Amniotic stem cell (primary cell): Measurements from ENCODE around the gene MIOS.
"Not testable (repeated sequence)": the region's sequence is repeated elsewhere in the genome, so short reads cannot be mapped to it uniquely, and the experiment has no call there.

ENCODE experiments used
- DNase-seq: peaks from one replicate; lab custom pipeline; 2025; lab: John Stamatoyannopoulos, UW

The MIOS gene

DNA sequence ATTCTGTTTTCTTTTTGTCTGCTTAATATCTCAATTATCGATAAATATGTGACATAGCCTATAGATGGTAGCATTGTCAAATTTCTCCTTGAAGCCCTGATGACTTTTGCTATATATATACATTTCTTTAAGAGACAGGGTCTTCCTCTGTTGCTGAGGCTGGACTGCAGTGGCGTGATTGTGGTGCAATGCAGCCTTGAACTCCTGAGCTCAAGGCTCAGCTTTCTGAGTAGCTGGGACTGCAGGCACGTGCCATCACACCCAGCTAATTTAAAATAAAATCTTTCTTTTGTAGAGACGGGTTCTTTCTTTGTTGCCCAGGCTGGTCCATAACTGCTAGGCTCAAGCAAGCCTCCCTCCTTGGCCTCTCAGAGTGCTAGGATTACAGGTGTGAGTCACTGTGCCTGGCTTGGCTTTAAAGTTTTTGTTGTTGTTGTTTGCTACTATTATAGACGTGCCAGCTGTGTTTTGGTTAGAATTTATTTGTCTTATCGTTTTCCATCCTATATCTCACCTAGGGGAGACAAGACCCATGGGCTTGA lies 80.9 kb downstream of the MIOS start:
- no peak for DNase-seq

DNA sequence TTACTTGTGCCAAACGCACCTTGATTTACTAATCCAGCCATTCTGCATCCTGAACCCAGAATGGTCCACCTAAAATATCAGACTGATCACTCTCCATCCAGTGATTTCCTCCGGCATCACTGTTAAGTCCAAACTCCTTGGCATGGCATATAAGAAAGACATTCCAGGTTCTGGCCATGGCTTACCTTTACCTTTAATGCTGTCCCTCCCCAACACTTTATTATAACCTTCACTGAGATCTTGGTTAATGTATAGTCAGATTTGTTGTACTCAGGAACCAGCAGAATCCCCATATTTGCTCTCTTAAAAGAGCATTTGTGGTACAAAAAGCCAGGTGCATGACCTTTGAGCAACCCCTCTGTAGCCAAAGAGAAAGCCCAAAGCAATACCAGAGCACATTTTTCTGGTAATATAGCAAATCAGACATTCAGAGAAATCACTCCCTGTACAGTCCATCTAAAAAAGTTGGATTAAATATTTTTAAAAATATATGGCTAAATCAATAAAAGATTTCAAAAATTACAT lies 84.1 kb downstream of the MIOS start:
- DNase-seq: no peak

DNA sequence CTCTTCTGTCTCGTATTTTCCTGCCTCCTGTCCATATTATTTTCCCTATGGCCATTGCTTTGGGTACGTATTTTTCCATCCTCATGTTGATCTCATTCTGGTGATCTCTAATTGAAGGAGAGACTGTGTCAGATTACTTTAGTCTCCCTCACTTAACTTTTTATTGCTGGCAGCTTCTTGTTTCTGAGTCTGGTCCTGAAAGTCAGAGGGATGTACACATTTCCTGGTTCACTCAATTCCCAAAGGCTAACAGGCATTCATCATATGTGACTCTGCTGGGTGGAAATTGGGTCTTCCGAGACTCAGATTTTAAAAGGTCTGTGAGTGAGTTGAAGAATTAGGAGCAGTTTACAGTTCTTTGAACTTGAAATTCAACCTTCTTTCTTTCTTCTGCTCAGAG lies 84.8 kb downstream of the MIOS start:
- DNase-seq: no peak

DNA sequence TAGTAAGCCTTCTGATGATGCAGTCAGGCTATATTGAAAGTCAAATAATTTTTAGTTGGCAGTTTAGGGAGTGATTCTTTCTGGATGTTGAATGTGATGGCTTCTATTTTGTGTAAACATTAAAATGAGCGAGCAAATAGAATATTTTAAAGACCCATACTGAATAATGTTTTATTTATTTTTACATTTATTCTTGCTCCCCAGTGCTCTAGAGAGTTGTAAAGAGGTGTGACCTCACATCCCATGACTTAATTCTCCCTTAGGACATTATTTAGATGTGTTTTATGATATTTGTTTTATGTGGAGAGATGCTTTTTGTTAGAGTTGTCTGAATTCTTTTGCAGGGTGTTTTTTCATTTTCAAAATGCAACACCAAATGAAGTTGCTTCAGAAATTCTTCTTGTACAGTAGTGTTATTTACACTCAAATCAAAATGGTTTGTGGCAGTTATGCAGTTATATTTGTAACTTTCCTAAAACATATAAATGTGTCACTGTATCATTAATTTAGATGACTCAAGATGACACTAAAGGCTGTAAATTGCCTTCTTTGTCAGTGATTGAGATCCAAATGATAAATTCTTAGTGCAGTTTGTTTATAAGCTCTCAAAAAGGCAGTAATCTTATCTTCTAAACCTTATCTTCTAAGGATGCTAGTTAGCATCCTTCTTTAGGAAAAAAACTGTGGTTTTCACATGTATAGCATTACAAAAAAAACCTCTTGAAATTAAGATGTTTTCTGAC lies 86.3 kb downstream of the MIOS start:
- DNase-seq: no peak

DNA sequence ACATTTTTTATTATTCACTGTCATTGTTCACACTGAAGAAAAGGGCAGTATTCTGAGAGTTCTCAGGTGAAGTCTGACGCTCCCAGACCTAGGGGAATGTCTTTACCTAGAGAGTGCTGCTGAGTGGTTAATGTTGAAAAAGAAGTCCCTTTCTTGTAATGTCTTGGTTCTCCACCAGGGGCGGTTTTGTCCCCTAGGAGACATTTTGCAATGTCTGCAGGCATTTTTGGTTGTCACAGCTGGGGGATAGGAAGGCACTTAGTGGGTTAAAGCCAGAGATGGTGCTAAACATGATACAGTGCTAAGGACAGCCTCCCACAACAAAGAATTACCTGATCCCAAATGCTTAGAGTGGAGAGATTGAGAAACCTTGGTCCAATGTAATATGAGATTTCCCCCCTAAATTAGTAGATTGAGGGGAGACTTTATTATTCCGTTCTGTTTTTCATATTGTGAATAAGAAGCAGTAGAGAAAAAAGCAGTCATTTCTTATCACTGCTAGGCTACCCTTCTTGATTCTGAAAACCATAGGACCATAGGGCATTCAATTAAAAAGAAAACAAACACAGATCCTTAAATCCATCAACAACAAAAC lies 87.0 kb downstream of the MIOS start:
- DNase-seq: no peak

DNA sequence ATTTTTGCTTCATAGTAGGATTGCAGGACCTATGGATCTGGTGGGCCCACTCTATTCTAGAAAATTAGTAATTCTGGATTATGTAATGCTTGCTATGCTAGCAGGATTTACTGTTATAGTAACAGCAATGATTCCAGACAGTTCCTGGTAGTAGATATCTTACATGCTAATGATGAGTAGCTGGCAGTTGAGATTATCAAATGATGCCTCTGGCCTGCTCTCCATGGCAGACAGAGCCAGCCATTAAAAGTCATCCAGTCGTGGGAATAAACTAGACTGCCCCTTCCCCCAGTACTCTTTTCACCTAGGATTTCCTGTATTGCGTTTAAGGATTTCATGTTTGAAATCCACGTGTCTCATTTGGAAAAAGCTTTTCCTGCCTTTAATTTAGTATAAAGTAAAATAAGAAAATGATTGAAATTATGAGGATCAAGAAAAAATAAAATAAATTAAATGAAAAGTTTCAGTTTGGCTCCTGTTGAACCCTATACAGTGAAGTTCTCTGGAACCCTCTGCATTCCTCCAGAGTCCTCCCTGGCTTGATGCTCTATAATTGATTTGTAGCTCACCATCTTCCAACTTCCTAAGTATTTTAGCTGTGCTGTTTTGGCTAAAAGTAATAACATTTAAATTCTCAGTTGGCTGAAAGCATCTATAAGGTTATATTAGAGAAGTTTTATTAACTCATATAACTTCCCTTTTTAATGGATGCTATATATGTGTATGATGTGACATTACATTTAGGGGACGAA lies 88.5 kb downstream of the MIOS start:
- no peak for DNase-seq

DNA sequence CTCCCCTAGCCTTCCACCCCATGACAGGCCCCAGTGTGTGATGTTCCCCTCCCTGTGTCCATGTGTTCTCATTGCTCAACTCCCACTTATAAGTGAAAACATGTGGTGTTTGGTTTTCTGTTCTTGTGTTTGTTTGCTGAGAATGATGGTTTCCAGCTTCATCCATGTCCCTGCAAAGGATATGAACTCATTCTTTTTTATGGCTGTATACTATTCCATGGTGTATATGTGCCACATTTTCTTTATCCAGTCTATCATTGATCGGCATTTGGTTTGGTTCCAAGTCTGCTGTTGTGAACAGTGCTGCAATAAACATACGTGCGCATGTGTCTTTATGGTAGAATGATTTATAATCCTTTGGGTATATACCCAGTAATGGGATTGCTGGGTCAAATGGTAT lies 89.8 kb downstream of the MIOS start:
- DNase-seq: not testable (repeated sequence)
